ENCODE measurements around the gene THOC2.
"Not testable (repeated sequence)": the region's sequence is repeated elsewhere in the genome, so short reads cannot be mapped to it uniquely, and the experiment has no call there.

Gene THOC2

GRCh38 chrX:123580792-123581191, 152.1 kb downstream of the THOC2 start:
- DNase-seq (ENCODE audit: low spot score): no peak

- not testable (repeated sequence) for DNase-seq (ENCODE audit: low spot score)
Observed at GRCh38 chrX:123574027-123574426, 158.8 kb downstream of the THOC2 start.

GRCh38 chrX:123570011-123570590, 162.8 kb downstream of the THOC2 start:
- no peak for DNase-seq (ENCODE audit: low spot score)

- DNase-seq (ENCODE audit: low spot score): no peak
Observed at GRCh38 chrX:123563167-123563566, 169.7 kb downstream of the THOC2 start.

- DNase-seq (ENCODE audit: low spot score): no peak
Observed at GRCh38 chrX:123562342-123563146, 170.3 kb downstream of the THOC2 start.

GRCh38 chrX:123561439-123562215, 171.2 kb downstream of the THOC2 start:
- no peak for DNase-seq (ENCODE audit: low spot score)

GRCh38 chrX:123550829-123551228, 182.0 kb downstream of the THOC2 start:
- DNase-seq (ENCODE audit: low spot score): no peak
